ENCODE measurements around the gene CCSER1.
"Not testable (repeated sequence)": the region's sequence is repeated elsewhere in the genome, so short reads cannot be mapped to it uniquely, and the experiment has no call there.

The CCSER1 gene

GRCh38 chr4:90906239-90906638, 779.0 kb downstream of the CCSER1 start:
- Histone ChIP-seq H4K20me1 (ENCODE audit: control insufficient read depth, insufficient read depth, low read depth, low read length) (no peaks in the 10 kb centered on the region), H3F3A (ENCODE audit: control insufficient read depth, insufficient read depth) (no peaks in the 10 kb centered on the region), H3K4me1 (ENCODE audit: control insufficient read depth, low read length) (no peaks in the 10 kb centered on the region), H3K36me3 (ENCODE audit: control insufficient read depth, low read length) (no peaks in the 10 kb centered on the region), H3K9me3 (ENCODE audit: control insufficient read depth, insufficient read depth, low read length) (no peaks in the 10 kb centered on the region), H3K27me3 (ENCODE audit: control insufficient read depth, low read length) (no peaks in the 10 kb centered on the region), H3K27ac (ENCODE audit: low read depth, low read length) (no peak overlapping the region), H3K9me2 (replicated peaks; ENCODE audit: control insufficient read depth, low read length) (no peaks in the 10 kb centered on the region), H3K79me2 (ENCODE audit: control insufficient read depth, low read length) (no peaks in the 10 kb centered on the region), H3K4me3 (ENCODE audit: low read length) (no peak overlapping the region), H3K4me2 (ENCODE audit: low read length) (no peak overlapping the region)
- TF ChIP-seq CTCF (IDR thresholded peaks at IDR 0.05; ENCODE audit: low read depth, low read length, poor library complexity, severe bottlenecking) (no peak), EZH2phosphoT487 (IDR thresholded peaks at IDR 0.05; ENCODE audit: borderline replicate concordance, low read length) (no peak)

- H3K79me2 ChIP-seq (ENCODE audit: control insufficient read depth, low read length); H3F3A ChIP-seq (ENCODE audit: control insufficient read depth, insufficient read depth); H3K4me3 ChIP-seq (ENCODE audit: low read length); H3K27ac ChIP-seq (ENCODE audit: low read depth, low read length); H3K4me2 ChIP-seq (ENCODE audit: low read length); H3K4me1 ChIP-seq (ENCODE audit: control insufficient read depth, low read length); H3K27me3 ChIP-seq (ENCODE audit: control insufficient read depth, low read length); H3K36me3 ChIP-seq (ENCODE audit: control insufficient read depth, low read length); H3K9me2 ChIP-seq (replicated peaks; ENCODE audit: control insufficient read depth, low read length); H4K20me1 ChIP-seq (ENCODE audit: control insufficient read depth, insufficient read depth, low read depth, low read length); H3K9me3 ChIP-seq (ENCODE audit: control insufficient read depth, insufficient read depth, low read length): not testable (repeated sequence)
Observed at GRCh38 chr4:90911724-90912434, 784.7 kb downstream of the CCSER1 start.

- H3K4me3 ChIP-seq (ENCODE audit: low read length): no peak overlapping the region
- TF ChIP-seq CTCF (IDR thresholded peaks at IDR 0.05; ENCODE audit: low read depth, low read length, poor library complexity, severe bottlenecking) (no peak), EZH2phosphoT487 (IDR thresholded peaks at IDR 0.05; ENCODE audit: borderline replicate concordance, low read length) (no peak)
- H3F3A ChIP-seq (ENCODE audit: control insufficient read depth, insufficient read depth): no peaks in the 10 kb centered on the region
- no peaks in the 10 kb centered on the region for H3K9me3 ChIP-seq (ENCODE audit: control insufficient read depth, insufficient read depth, low read length)
- no peaks in the 10 kb centered on the region for H4K20me1 ChIP-seq (ENCODE audit: control insufficient read depth, insufficient read depth, low read depth, low read length)
- H3K27ac ChIP-seq (ENCODE audit: low read depth, low read length): no peak overlapping the region
- H3K36me3 ChIP-seq (ENCODE audit: control insufficient read depth, low read length): no peaks in the 10 kb centered on the region
- no peaks in the 10 kb centered on the region for H3K4me1 ChIP-seq (ENCODE audit: control insufficient read depth, low read length)
- H3K4me2 ChIP-seq (ENCODE audit: low read length): no peak overlapping the region
- H3K9me2 ChIP-seq (replicated peaks; ENCODE audit: control insufficient read depth, low read length): no peaks in the 10 kb centered on the region
- no peaks in the 10 kb centered on the region for H3K79me2 ChIP-seq (ENCODE audit: control insufficient read depth, low read length)
- H3K27me3 ChIP-seq (ENCODE audit: control insufficient read depth, low read length): no peaks in the 10 kb centered on the region
Observed at GRCh38 chr4:90922174-90922573, 795.0 kb downstream of the CCSER1 start.

GRCh38 chr4:90926957-90927356, 799.8 kb downstream of the CCSER1 start:
- Histone ChIP-seq H3K27me3 (ENCODE audit: control insufficient read depth, low read length) (no peaks in the 10 kb centered on the region), H3K4me1 (ENCODE audit: control insufficient read depth, low read length) (no peaks in the 10 kb centered on the region), H3K79me2 (ENCODE audit: control insufficient read depth, low read length) (no peaks in the 10 kb centered on the region), H3K27ac (ENCODE audit: low read depth, low read length) (no peak overlapping the region), H3K4me2 (ENCODE audit: low read length) (no peak overlapping the region), H3F3A (ENCODE audit: control insufficient read depth, insufficient read depth) (no peaks in the 10 kb centered on the region), H3K9me3 (ENCODE audit: control insufficient read depth, insufficient read depth, low read length) (no peaks in the 10 kb centered on the region), H3K9me2 (replicated peaks; ENCODE audit: control insufficient read depth, low read length) (no peaks in the 10 kb centered on the region), H3K4me3 (ENCODE audit: low read length) (no peak overlapping the region), H3K36me3 (ENCODE audit: control insufficient read depth, low read length) (no peaks in the 10 kb centered on the region), H4K20me1 (ENCODE audit: control insufficient read depth, insufficient read depth, low read depth, low read length) (no peaks in the 10 kb centered on the region)
- TF ChIP-seq EZH2phosphoT487 (IDR thresholded peaks at IDR 0.05; ENCODE audit: borderline replicate concordance, low read length): no peak
- no peak for TF ChIP-seq CTCF (IDR thresholded peaks at IDR 0.05; ENCODE audit: low read depth, low read length, poor library complexity, severe bottlenecking)
